Chondrocyte (in vitro differentiated cells): Measurements from ENCODE around the gene HOXD13. TPM values are rescaled to one million over a fixed set of nuclear protein-coding genes. Genes with fewer than 3 reads are reported as not detected.
A peak's percentile ranks its signal among the peaks of the same experiment; 100 is the strongest.

ENCODE experiments used
- DNase-seq: peaks from one replicate; pipeline ENCODE4 v3.0.0; 2021; ENCODE audit warnings: mixed read lengths, low spot score
- H3K27ac Mint-ChIP-seq: one replicate; pipeline ENCODE4 v1.8.0; 2021; ENCODE audit warnings: mild to moderate bottlenecking, moderate library complexity, mixed read lengths; ENCODE audit not compliant: unreplicated experiment
- H3K27me3 Mint-ChIP-seq: 2 replicates; pipeline ENCODE4 v1.8.0; 2021; ENCODE audit warnings: low read depth, mixed read lengths
- H3K36me3 Mint-ChIP-seq: 2 replicates; pipeline ENCODE4 v1.8.0; 2021; ENCODE audit warnings: low read depth, mixed read lengths
- H3K4me1 Mint-ChIP-seq: 2 replicates; pipeline ENCODE4 v1.8.0; 2021; ENCODE audit warnings: low read depth, mild to moderate bottlenecking, mixed read lengths
- H3K4me3 Mint-ChIP-seq: one replicate; pipeline ENCODE4 v1.8.0; 2021; ENCODE audit warnings: mild to moderate bottlenecking, moderate library complexity, mixed read lengths; ENCODE audit not compliant: unreplicated experiment
- H3K9me3 Mint-ChIP-seq: 2 replicates; pipeline ENCODE4 v1.8.0; 2021; ENCODE audit warnings: low read depth, mixed read lengths
- total RNA-seq: library from RNA; stranded (reverse); gene quantifications from 3 replicates; pipeline ENCODE4 v1.2.1, GENCODE V29; 2021
- TF ChIP-seq, protein P1 (sequence below): fragments of 200-600 bp; sonication (generic); IDR thresholded peaks from 2 replicates; pipeline ENCODE4 v1.5.0; 2021; ENCODE audit warnings: antibody characterized with exemption, mild to moderate bottlenecking, moderate library complexity

Gene HOXD13
- total RNA-seq, 1 donor from 2014 or later = not detected

DNA sequence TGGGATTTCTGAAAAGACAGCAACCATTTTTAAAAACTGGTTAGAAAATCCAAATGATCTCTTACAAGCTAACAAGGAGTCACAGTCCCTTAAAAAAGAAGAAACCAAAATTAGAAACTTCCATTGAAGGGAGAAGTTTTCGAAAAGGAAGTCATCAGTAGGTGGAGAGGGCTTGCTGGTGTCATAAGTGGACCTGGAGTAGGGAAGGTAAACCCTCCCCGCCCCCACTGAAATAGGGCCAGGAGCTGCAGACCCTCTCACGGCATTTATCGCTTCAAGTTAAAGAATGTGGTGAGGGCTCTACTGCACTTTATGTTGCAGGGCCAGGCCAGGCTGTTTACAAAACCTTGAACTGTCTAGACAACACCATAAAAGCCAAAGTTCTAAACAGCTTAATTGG lies 17.4 kb downstream of the HOXD13 start:
- Mint-ChIP-seq H3K9me3 (no peaks in the 10 kb centered on the region), H3K27ac (no peak overlapping the region), H3K4me3 (no peak overlapping the region), H3K27me3 (peaks cover 81% of the 10 kb centered on the region), H3K4me1 (peaks cover 25% of the 10 kb centered on the region), H3K36me3 (peaks cover 3% of the 10 kb centered on the region)
- DNase-seq = no peak
- TF ChIP-seq, protein P1, sequence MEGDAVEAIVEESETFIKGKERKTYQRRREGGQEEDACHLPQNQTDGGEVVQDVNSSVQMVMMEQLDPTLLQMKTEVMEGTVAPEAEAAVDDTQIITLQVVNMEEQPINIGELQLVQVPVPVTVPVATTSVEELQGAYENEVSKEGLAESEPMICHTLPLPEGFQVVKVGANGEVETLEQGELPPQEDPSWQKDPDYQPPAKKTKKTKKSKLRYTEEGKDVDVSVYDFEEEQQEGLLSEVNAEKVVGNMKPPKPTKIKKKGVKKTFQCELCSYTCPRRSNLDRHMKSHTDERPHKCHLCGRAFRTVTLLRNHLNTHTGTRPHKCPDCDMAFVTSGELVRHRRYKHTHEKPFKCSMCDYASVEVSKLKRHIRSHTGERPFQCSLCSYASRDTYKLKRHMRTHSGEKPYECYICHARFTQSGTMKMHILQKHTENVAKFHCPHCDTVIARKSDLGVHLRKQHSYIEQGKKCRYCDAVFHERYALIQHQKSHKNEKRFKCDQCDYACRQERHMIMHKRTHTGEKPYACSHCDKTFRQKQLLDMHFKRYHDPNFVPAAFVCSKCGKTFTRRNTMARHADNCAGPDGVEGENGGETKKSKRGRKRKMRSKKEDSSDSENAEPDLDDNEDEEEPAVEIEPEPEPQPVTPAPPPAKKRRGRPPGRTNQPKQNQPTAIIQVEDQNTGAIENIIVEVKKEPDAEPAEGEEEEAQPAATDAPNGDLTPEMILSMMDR = no peak

DNA sequence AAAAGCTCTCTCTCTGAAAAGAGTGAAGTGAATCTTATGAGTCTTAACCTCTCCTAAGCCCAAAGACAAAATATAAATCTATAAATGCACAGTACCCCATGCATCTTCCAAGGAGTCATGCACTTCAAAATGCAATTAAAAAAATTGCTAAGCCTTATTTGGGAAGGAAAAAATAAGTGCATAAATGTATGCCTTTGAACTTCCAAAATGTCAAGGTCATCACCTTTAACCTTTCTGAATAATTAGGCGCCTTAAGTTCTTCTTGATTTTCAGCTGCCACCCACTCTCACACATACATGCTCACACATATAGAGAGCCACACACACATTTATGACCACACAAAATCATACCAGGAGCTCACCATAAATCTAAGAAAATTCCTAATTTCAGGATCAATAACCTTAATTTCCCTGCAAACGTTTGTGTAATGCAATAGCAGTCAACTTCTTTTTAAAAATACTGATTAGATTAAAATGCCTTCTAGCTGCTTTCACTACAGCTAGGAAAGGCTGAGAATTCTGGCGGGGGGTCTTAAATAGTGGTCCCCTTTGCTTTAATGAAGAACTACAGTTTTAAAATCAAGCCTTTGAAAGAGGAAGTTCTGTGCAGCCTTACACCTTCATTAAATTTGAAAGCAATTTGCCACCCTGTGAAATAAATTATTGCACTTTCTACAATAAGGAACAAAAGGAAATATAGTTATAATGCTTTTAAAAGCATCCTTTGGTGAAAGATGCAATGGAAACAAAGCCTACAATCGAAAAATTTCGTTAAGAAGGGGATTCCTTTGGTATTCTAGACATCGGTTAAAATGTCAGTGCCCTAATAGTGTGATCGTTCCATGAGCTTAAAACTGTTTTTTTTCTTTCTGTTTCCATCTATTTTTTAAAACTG lies 18.1 kb downstream of the HOXD13 start:
- peaks cover 22% of the 10 kb centered on the region for H3K4me1 Mint-ChIP-seq
- TF ChIP-seq, protein P1 = no peak
- H3K36me3 Mint-ChIP-seq = peaks cover 3% of the 10 kb centered on the region
- H3K9me3 Mint-ChIP-seq = no peaks in the 10 kb centered on the region
- peaks cover 81% of the 10 kb centered on the region for H3K27me3 Mint-ChIP-seq
- no peak for DNase-seq
- no peak overlapping the region for H3K4me3 Mint-ChIP-seq
- no peak overlapping the region for H3K27ac Mint-ChIP-seq

DNA sequence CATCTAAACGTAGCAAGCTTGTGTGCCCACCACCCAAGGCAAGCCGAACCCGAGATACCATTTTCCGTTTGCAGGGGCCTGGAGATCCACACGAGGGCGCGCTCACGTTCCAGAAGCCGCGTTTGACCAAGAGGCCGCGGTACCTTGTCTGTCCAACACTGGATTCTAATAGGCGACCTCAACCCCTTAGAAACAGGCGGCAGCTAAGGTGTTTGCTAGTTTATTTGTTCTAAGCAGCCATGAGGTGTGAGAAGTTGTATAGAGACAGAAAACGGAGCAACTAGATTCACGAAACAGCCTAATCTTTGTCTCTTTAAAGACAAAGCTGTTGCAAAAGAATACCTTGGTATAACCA lies 18.8 kb downstream of the HOXD13 start:
- Mint-ChIP-seq H3K27me3 (peaks cover 80% of the 10 kb centered on the region), H3K4me3 (no peak overlapping the region), H3K4me1 (peaks cover 17% of the 10 kb centered on the region), H3K36me3 (peaks cover 1% of the 10 kb centered on the region), H3K9me3 (no peaks in the 10 kb centered on the region), H3K27ac (no peak overlapping the region)
- TF ChIP-seq, protein P1 = peak; percentile 77
- DNase-seq = no peak

DNA sequence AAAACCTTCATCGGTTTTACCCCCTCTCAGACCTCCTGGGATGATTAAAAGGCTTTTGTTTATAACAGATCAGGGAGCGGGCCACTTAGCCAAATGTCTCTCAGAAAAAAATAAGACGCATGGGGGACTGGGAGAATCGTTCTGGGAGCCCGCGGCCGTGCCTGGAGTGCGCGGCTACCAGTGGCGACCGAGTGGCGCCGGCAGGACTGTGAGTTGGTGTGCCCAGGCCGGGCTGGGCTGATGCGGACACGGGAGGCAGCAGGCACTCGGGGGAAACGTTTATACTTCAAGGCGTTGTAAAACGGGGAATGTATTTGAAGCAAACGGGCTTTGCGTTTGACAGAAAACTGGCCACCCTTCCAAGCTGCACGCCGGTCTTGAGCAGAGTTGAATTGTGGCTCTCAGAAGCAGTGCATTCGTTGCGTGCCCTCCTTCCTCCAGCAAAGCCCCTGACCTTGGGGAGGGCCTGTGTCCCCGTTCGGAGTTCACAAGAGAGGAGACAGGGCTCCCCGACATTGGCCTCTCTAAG lies 19.4 kb downstream of the HOXD13 start:
- DNase-seq = no peak
- no peak overlapping the region for H3K4me3 Mint-ChIP-seq
- H3K4me1 Mint-ChIP-seq = peaks cover 14% of the 10 kb centered on the region
- TF ChIP-seq, protein P1 = no peak
- peaks cover 3% of the 10 kb centered on the region for H3K9me3 Mint-ChIP-seq
- H3K27me3 Mint-ChIP-seq = peaks cover 84% of the 10 kb centered on the region
- no peaks in the 10 kb centered on the region for H3K36me3 Mint-ChIP-seq
- no peak overlapping the region for H3K27ac Mint-ChIP-seq

DNA sequence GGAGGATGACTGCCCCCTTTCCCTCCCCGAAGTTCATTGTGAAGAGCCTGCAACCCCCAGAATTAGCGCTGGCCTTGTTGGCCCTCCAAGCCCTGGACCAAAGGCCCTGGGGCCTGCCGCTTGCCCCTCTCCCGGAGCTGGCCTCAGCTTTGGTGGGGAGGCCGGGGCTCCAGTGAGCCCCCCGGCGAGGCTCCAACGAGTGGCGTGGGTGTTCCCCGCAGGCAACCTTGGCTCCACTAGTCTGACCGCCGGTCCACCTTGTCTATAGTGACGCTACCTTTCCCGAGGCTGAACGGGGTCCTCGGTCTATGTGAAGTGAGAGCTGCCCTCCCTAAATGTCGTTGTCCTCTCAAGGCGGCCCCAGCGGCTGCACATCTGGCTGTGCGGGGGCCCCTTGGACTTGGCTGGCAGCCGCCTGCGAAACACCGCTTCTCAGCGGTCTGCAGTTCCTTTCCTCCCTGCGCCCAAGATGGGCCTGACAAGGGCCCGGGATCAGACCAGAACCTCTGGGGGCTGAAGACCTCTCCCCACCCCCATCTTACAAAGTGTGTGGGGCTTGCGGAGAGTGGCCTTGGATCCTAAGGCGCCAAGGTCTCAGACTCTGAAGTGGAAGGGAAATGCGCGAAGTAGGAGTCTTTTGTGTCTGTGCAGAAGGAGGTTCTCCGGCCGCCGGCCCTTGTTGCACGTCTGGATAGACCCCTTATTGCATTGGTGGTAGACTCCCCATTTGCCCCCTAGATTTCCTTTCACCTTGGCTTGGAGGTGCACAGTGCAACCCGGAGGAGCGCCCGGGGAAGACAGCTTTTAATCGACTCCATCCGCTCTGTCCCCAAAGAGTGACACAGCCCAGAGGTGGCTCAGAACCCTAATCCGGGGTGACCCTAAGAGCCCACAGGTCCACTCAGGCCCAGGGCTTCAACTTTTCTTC lies 20.1 kb downstream of the HOXD13 start:
- no peak overlapping the region for H3K27ac Mint-ChIP-seq
- no peak overlapping the region for H3K4me3 Mint-ChIP-seq
- peaks cover 3% of the 10 kb centered on the region for H3K9me3 Mint-ChIP-seq

More for the DNA sequence above, 20.1 kb downstream of the HOXD13 start:
- peaks cover 85% of the 10 kb centered on the region for H3K27me3 Mint-ChIP-seq
- TF ChIP-seq, protein P1 = no peak
- H3K4me1 Mint-ChIP-seq = peaks cover 10% of the 10 kb centered on the region
- no peak for DNase-seq
- no peaks in the 10 kb centered on the region for H3K36me3 Mint-ChIP-seq
